Measurements from ENCODE around the gene SLAMF7.

Gene SLAMF7

DNA sequence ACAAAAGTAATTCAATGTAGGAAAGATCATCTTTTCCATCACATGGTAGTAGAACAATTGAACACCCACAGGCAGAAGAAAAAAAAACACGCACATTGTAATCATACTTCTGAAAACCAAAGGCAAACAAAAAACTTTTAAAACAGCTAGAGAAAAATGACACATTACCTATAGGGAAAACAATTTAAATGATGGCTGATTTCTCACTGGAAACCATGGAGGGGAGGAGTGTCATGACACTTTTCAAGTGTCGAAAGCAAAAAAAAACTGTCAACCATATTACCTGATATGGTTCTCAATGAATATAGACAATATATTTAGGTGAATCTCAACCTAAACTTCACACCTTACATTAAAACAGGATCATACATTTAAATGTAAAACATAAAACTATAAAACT is 776 bp upstream of the SLAMF7 start:
- TF ChIP-seq, protein P1, sequence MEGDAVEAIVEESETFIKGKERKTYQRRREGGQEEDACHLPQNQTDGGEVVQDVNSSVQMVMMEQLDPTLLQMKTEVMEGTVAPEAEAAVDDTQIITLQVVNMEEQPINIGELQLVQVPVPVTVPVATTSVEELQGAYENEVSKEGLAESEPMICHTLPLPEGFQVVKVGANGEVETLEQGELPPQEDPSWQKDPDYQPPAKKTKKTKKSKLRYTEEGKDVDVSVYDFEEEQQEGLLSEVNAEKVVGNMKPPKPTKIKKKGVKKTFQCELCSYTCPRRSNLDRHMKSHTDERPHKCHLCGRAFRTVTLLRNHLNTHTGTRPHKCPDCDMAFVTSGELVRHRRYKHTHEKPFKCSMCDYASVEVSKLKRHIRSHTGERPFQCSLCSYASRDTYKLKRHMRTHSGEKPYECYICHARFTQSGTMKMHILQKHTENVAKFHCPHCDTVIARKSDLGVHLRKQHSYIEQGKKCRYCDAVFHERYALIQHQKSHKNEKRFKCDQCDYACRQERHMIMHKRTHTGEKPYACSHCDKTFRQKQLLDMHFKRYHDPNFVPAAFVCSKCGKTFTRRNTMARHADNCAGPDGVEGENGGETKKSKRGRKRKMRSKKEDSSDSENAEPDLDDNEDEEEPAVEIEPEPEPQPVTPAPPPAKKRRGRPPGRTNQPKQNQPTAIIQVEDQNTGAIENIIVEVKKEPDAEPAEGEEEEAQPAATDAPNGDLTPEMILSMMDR (conservative IDR thresholded peaks at IDR 0.05), result no peak
- H3K27ac ChIP-seq, result no peak overlapping the region

DNA sequence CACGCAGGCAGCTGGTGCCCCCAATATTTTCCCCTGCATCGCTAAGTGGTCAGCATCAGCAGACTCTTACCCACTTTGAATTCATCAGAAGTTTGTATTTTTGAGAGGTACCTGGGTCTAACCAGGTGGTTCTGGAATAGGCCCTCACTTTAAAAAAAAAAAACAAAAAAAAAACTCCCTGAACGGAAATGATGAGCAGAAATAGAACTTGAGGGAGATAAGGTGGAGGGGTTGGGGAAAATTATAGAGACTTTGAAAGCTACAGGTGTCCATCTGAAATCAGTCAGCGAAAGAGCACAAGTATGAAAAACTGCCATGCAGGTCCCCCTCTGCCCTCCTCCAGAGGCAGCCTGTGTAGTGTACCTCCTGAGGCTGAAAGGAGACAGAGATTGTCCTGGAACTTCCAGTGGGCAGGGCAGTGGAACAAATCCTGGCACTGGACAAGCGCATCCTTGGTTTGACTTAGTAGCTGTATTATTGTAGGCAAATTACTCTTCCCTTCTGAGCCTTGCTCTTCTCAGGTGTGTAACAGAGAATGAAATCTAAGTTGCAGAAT is 1.2 kb downstream of the SLAMF7 start:
- H3K27ac ChIP-seq, result no peak overlapping the region
- TF ChIP-seq, protein P1 (conservative IDR thresholded peaks at IDR 0.05), result no peak

DNA sequence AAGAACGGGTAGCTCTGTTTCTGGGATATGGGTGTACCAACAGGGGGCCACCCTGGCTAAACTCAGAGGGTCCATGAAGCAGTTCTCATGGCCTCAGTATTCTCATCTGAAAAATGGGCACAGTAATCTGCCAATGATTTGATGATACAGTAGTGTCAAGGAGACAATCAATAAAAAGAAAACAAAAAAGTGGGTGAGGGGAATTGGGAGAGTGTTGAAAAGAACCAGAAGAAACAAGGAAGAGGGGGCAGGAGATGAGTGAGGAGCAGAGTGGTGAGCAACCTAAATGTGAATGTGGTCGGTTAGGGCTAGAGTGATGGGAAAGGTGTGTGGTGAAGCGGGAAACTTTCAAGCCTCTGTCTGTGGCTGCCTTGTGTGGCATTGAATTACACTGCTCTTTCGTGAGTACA is 2.0 kb downstream of the SLAMF7 start:
- H3K27ac ChIP-seq, result no peak overlapping the region
- TF ChIP-seq, protein P1 (conservative IDR thresholded peaks at IDR 0.05), result no peak

DNA sequence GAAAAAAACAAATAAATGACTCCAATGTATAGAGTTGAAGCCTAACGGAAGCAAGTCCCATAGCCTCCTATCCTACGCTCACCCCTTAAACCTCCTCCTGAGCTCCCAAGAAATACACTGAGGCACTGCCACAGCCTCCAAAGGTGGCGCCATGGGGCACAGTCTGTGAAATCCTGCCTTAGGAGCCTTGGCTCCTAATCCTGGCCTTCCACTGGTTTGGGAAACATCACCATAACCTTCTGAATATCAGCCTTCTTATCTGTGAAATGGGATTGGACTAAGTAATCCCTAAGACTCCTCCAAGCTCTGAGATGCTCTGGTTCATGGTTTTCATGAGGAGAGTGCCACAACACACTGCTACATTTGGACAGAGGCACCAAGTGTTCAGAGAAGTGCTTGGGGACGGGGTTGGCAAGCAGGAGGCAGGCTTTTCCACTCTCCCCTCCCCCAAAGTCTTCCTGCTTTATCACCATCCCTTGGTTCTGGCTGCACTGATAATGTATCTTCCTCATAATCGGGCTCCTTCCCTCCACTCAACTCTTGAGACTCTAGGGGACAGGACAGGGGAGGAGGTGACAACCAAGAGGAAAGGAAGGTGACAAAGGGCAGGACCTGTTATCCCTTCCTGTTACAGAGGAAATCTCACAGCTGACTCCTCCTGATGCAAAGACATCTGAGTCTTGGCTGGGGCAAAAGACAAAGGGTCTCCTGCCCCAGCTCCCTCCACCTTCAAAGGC is 2.7 kb downstream of the SLAMF7 start:
- TF ChIP-seq, protein P1 (conservative IDR thresholded peaks at IDR 0.05), result no peak
- H3K27ac ChIP-seq, result no peak overlapping the region

DNA sequence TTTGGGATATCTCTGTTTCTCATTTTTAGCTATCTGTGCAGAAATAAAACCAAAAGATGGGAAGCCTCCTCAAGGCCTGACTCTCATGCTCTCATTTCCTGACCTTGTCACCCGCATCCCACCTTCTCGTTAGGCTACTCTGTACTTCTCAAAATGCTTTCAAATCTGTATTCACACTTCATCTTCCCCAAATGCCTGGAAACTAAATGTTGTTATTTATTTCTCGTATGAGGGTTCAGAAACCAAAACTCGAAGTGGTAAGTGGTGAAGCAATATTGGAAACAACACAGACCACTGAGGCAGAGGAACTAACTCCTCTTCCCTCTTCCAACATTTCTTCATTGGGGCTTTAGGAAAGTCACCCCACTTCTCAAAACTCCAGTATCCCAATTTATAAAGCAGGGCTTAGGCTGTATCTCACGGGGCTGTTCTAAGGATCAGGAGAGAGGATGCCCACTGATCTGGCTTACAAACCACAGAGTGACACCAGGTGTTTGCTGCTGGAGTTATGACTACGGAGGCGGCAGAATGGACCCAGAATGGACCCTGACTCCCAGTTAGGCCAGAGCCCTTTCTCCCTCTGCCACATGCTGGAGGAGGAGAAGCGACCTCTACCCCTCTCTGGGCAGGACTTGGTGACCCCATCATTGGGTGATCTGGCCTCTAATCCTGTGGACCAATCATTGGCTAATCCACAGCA is 3.5 kb downstream of the SLAMF7 start:
- no peak overlapping the region for H3K27ac ChIP-seq
- TF ChIP-seq, protein P1 (conservative IDR thresholded peaks at IDR 0.05), result no peak

DNA sequence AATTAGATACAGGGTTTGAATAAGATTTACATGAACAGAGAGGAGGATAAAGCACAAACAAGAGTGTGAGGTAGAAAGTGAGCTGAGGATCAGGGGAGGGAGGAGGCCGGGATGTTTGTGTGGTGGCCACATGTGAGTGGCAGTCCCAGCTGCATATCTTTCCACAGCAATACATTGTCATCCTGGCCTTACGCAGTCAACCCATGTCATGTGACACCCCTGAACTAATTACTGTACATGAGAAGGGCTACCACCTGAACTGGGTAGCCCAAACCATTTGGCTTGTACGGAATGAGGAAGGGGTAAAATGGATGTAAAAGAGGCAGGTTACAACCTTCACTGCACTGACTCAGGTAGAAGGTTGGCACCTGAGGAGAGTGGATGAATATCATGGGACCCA is 4.2 kb downstream of the SLAMF7 start:
- TF ChIP-seq, protein P1 (conservative IDR thresholded peaks at IDR 0.05), result no peak
- H3K27ac ChIP-seq, result no peak overlapping the region

DNA sequence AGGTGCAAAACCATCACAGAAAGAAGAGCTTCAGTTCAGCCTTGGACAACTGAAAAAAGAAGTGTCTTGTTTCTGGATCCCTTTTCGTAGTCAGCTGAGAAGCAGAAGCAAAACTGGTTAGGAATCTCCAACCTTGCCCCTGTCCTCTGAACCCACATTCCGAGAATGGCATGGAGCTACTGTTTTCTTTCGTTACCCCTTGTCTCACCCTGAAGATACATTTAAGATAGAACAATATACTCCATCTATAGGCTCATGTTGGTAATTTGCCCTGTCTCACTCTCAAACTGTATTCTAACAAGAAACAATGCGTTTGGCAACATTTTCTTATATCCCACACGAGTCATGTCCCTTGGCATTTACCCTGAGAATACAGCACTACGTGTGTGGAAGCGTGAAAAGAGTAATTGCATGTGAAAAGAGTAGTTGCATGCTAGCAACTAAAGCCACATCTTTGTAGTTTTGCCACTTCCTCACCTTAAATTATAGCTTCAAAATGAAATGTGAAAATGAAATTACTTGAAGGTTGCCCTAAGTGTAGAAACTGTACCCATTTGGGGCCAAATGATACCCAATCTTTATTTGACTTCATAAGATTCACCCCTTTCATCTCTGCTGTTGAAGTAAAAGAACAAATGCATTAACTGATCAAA is 5.3 kb downstream of the SLAMF7 start:
- TF ChIP-seq, protein P1 (conservative IDR thresholded peaks at IDR 0.05), result no peak
- H3K27ac ChIP-seq, result no peak overlapping the region

All from VCaP (cell line).